Measurements from ENCODE around the gene STX12. TPM values are rescaled to one million over a fixed set of nuclear protein-coding genes. Genes with fewer than 3 reads are reported as not detected.

The STX12 gene
- total RNA-seq, 1 experiment from 2014 or later, result 9.9 TPM

DNA sequence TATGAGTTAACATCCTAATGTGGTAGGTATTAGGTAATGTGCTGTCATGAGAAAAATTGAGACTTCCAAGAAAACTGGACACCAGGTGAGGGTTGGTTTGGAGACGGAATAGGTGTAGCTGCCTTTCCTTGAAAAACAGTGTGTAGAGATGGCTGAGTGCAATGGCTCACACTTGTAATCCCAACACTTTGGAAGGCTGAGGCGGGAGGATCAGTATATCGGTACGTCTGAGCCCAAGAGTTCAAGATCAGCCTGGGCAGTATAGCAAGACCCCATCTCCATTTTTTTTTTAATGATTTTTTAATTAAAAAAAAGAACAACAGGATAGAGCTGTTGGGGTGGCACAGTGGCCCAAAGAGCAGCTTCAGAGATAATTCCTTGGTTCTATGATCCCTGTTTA lies 50.8 kb downstream of the STX12 start:
- Histone ChIP-seq H3K4me1 (ENCODE audit: insufficient read depth, low read length) (no peaks in the 10 kb centered on the region), H4K8ac (replicated peaks; ENCODE audit: insufficient read length, low read depth, low read length) (no peak overlapping the region), H2BK5ac (ENCODE audit: insufficient read length, low read length) (no peak overlapping the region), H2BK120ac (ENCODE audit: low read depth, low read length, poor library complexity, severe bottlenecking) (no peak overlapping the region), H4K91ac (ENCODE audit: insufficient read length, low read depth, low read length) (no peak overlapping the region), H3K4ac (ENCODE audit: low read depth, low read length) (no peak overlapping the region), H3K9ac (ENCODE audit: extremely low read depth, insufficient read length, low read length) (no peak overlapping the region), H3K79me2 (ENCODE audit: insufficient read depth, low read length) (no peaks in the 10 kb centered on the region), H3T11ph (ENCODE audit: low read length) (no peak overlapping the region), H3K27ac (ENCODE audit: insufficient read length, low read depth, low read length) (no peak overlapping the region), H3K18ac (ENCODE audit: insufficient read length, low read depth, low read length) (no peak overlapping the region), H3K56ac (ENCODE audit: insufficient read length, low read depth, low read length) (no peak overlapping the region), H3K79me1 (ENCODE audit: insufficient read depth, low read depth, low read length, poor library complexity, severe bottlenecking) (no peaks in the 10 kb centered on the region), H2BK20ac (ENCODE audit: low read depth, low read length, poor library complexity, severe bottlenecking) (no peak overlapping the region), H3K23me2 (ENCODE audit: insufficient read length, low read depth, low read length, poor library complexity, severe bottlenecking) (no peaks in the 10 kb centered on the region), H3K9me3 (ENCODE audit: control insufficient read depth, low read depth, low read length) (no peaks in the 10 kb centered on the region), H2AK5ac (ENCODE audit: insufficient read length, low read length) (no peak overlapping the region), H3K23ac (ENCODE audit: insufficient read length, low read depth, low read length) (no peak overlapping the region), H4K20me1 (ENCODE audit: control insufficient read depth, insufficient read depth, insufficient read length) (no peaks in the 10 kb centered on the region), H4K5ac (ENCODE audit: insufficient read length, low read depth, low read length) (no peak overlapping the region), H2AFZ (ENCODE audit: low read length) (no peak overlapping the region), H3K14ac (ENCODE audit: insufficient read depth, low read length) (no peak overlapping the region), H2BK12ac (ENCODE audit: insufficient read length, low read depth, low read length) (no peak overlapping the region), H3K27me3 (ENCODE audit: insufficient read depth, low read length) (no peaks in the 10 kb centered on the region), H3K4me2 (ENCODE audit: insufficient read depth, insufficient read length, low read length) (no peak overlapping the region), H2BK15ac (ENCODE audit: low read depth, low read length) (no peak overlapping the region)
- H3K9me3 Mint-ChIP-seq, result no peaks in the 10 kb centered on the region
- no peaks in the 10 kb centered on the region for H3K4me1 Mint-ChIP-seq
- WGBS (ENCODE audit: extremely low coverage, insufficient read length, low lambda C conversion rate), result no CpG with 5 or more reads among the region's 4 CpGs
- H3K36me3 Mint-ChIP-seq (ENCODE audit: insufficient read depth in 1 of 3, low read depth in 3 of 3), result peaks cover 0 to 12% (median 2%) of the 10 kb centered on the region in 3 experiments; a peak in 3 of 7 replicates
- no peak for DNase-seq
- H3K4me3 Mint-ChIP-seq, result no peak overlapping the region
- no peak overlapping the region for H3K27ac Mint-ChIP-seq
- H3K27me3 Mint-ChIP-seq (ENCODE audit: low read depth), result no peaks in the 10 kb centered on the region
- TF ChIP-seq CTCF (conservative IDR thresholded peaks at IDR 0.05), result no peak
